Activated B cell treated with CpG ODN at 0.5 μM for 24 hours (primary cell): ENCODE data around the gene CYB5R3. TPM values are rescaled to one million over a fixed set of nuclear protein-coding genes. Genes with fewer than 3 reads are reported as not detected.

Experiments used
- ATAC-seq: fragments of 200-7000 bp; cut with Tn5 transposase; one replicate; pipeline ENCODE4 v1.10.0; 2021; ENCODE audit warnings: low read depth, mild to moderate bottlenecking, moderate library complexity
- CTCF ChIA-PET: fragments of 350-600 bp; sonication (Branson Sonifier 250); formaldehyde crosslinking; loops from one replicate; lab custom pipeline; 2021; ENCODE audit warnings: antibody characterized with exemption; lab: Charles Lee
- POLR2A ChIA-PET: fragments of 350-600 bp; sonication (Branson Sonifier 250); formaldehyde crosslinking; loops from one replicate; lab custom pipeline; 2021; ENCODE audit warnings: antibody characterized with exemption; lab: Charles Lee
- DNase-seq: peaks from one replicate; pipeline ENCODE4 v3.0.0; 2022
- H3K27ac Mint-ChIP-seq: one replicate; pipeline ENCODE4 v1.8.0; 2020; ENCODE audit warnings: mixed read lengths
- H3K27me3 Mint-ChIP-seq: one replicate; pipeline ENCODE4 v1.8.0; 2021; ENCODE audit warnings: mixed read lengths
- H3K36me3 Mint-ChIP-seq: one replicate; pipeline ENCODE4 v1.8.0; 2021; ENCODE audit warnings: low read depth, mixed read lengths
- H3K4me1 Mint-ChIP-seq: one replicate; pipeline ENCODE4 v1.8.0; 2021; ENCODE audit warnings: mixed read lengths
- H3K4me3 Mint-ChIP-seq: one replicate; pipeline ENCODE4 v1.8.0; 2020; ENCODE audit warnings: mild to moderate bottlenecking, mixed read lengths
- H3K9me3 Mint-ChIP-seq: one replicate; pipeline ENCODE4 v1.8.0; 2020; ENCODE audit warnings: mixed read lengths
- CTCF ChIP-seq: fragments of 200-600 bp; IDR thresholded peaks from one replicate; pipeline ENCODE4 v1.8.0; 2022; ENCODE audit warnings: antibody characterized with exemption, mild to moderate bottlenecking
- intact Hi-C: fragments of 100-400 bp; cut with micrococcal nuclease; formaldehyde crosslinking; loops from one replicate; pipeline ENCODE4 v1.15.1; 2024
- total RNA-seq: library from RNA; stranded (reverse); gene quantifications from 2 replicates; pipeline ENCODE4 v1.2.3, GENCODE V29; 2022

Gene CYB5R3
- total RNA-seq, 1 donor from 2014 or later, result 91.7 TPM

GRCh38 chr22:42603427-42603826 lies 45.8 kb downstream of the CYB5R3 start:
- no peak overlapping the region for H3K4me3 Mint-ChIP-seq
- CTCF ChIA-PET, result no interaction called here
- H3K27ac Mint-ChIP-seq, result no peak overlapping the region
- H3K36me3 Mint-ChIP-seq, result peaks cover 75% of the 10 kb centered on the region
- H3K27me3 Mint-ChIP-seq, result no peaks in the 10 kb centered on the region
- peaks cover 10% of the 10 kb centered on the region for H3K4me1 Mint-ChIP-seq
- no peak for TF ChIP-seq CTCF
- H3K9me3 Mint-ChIP-seq, result no peaks in the 10 kb centered on the region
- intact Hi-C loops, result no loop called here
- DNase-seq (no peak), ATAC-seq (no peak)
- POLR2A ChIA-PET, result no interaction called here

- Mint-ChIP-seq H3K27ac (no peak overlapping the region), H3K4me1 (peaks cover 10% of the 10 kb centered on the region), H3K9me3 (no peaks in the 10 kb centered on the region), H3K4me3 (no peak overlapping the region), H3K36me3 (peaks cover 76% of the 10 kb centered on the region), H3K27me3 (no peaks in the 10 kb centered on the region)
- ATAC-seq (no peak), DNase-seq (no peak)
- ChIA-PET CTCF (no interaction called here), POLR2A (interaction anchor here (0.9 kb wide), 1 partner anchor 12 kb away, joined by 3 read pairs; the partner anchor contains the start of gene POLDIP3)
- intact Hi-C loops, result no loop called here
- no peak for TF ChIP-seq CTCF
These were observed 46.7 kb downstream of the CYB5R3 start for GRCh38 chr22:42602470-42602869.

DNA sequence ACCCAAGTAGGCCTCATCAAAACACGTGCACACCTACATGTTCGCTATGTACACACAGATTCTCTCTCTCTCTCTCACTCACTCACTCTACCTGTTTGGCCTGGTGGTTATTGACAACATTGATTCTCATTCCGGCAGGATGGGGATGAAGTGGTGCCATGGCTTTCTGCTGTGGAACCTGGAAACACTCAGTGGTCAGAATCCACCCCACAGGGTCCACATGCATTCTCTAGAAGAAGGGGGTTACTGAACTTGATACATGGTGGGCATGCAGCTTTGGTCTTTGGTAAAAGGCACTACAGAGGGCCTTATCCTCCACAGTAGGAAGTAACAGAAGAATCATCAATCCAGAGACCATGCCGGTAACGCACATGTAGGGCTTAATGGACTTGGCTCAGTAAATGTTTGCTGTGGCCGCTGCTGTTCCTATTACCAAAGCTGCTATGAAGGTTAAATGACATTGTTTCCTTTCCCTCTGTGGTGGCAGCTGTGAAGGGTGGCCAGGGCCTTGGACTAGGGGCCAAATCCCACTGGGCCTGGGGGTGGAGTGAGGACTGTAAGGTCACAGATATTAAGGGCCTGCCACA lies 47.2 kb downstream of the CYB5R3 start:
- ChIA-PET CTCF (no interaction called here), POLR2A (interaction anchor here (0.7 to 0.9 kb wide), 2 partner anchors 12 to 684 kb away, joined by 3 to 4 read pairs; partner anchors contain the start of gene POLDIP3)
- Mint-ChIP-seq H3K27me3 (no peaks in the 10 kb centered on the region), H3K27ac (no peak overlapping the region), H3K4me3 (no peak overlapping the region), H3K4me1 (peaks cover 10% of the 10 kb centered on the region), H3K9me3 (no peaks in the 10 kb centered on the region), H3K36me3 (peaks cover 76% of the 10 kb centered on the region)
- intact Hi-C loops, result no loop called here
- DNase-seq (no peak), ATAC-seq (no peak)
- TF ChIP-seq CTCF, result no peak

- Mint-ChIP-seq H3K27ac (no peak overlapping the region), H3K4me1 (no peaks in the 10 kb centered on the region), H3K9me3 (no peaks in the 10 kb centered on the region), H3K27me3 (no peaks in the 10 kb centered on the region), H3K4me3 (no peak overlapping the region), H3K36me3 (peaks cover 89% of the 10 kb centered on the region)
- no peak for DNase-seq
- ATAC-seq, result no peak
- no peak for TF ChIP-seq CTCF
- intact Hi-C loops, result no loop called here
- ChIA-PET POLR2A (interaction anchor here (0.6 to 1.2 kb wide), 3 partner anchors 10 to 239 kb away, joined by 3 to 6 read pairs (median 6); no protein-coding TSS in a partner anchor), CTCF (no interaction called here)
These were observed 52.2 kb downstream of the CYB5R3 start for GRCh38 chr22:42596863-42597530.

DNA sequence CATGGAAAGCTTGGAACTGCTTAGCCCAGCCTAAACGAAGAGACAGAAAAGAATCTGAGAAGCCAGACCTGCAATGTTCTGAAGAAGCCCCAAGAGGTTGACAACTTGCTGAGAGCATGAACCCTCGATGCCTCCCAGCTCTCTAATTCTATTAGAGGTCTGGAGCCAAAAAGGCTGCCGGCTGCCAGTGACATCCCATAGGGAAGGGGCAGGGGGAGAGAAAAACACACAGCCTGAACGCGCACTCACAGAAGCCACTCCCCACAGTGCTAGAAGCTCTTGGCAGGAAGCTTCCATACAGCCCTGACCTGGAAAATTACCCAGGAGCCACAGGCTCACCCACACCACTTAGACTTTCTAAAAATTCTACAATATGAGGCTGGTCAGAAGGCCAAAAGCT lies 52.9 kb downstream of the CYB5R3 start:
- H3K36me3 Mint-ChIP-seq, result peaks cover 91% of the 10 kb centered on the region
- POLR2A ChIA-PET, result interaction anchor here (0.6 kb wide), 1 partner anchor 12 kb away, joined by 3 read pairs; no protein-coding TSS in a partner anchor
- TF ChIP-seq CTCF, result no peak
- intact Hi-C loops, result no loop called here
- H3K27ac Mint-ChIP-seq, result no peak overlapping the region
- H3K9me3 Mint-ChIP-seq, result no peaks in the 10 kb centered on the region
- DNase-seq, result no peak
- H3K27me3 Mint-ChIP-seq, result no peaks in the 10 kb centered on the region
- CTCF ChIA-PET, result no interaction called here
- H3K4me3 Mint-ChIP-seq, result no peak overlapping the region
- ATAC-seq, result no peak
- no peaks in the 10 kb centered on the region for H3K4me1 Mint-ChIP-seq
